ENCODE measurements around the gene HOXA4.

The HOXA4 gene

GRCh38 chr7:27079234-27079975 is 51.2 kb downstream of the HOXA4 start:
- Histone ChIP-seq H3K27ac (ENCODE audit: low read depth, low read length) (no peak overlapping the region), H3K27me3 (ENCODE audit: low read length) (no peaks in the 10 kb centered on the region), H3K9me3 (ENCODE audit: insufficient read depth, low read length) (no peaks in the 10 kb centered on the region), H3K36me3 (ENCODE audit: low read length) (no peaks in the 10 kb centered on the region), H3K9me2 (replicated peaks; ENCODE audit: insufficient read depth, low read length) (no peaks in the 10 kb centered on the region), H4K20me1 (ENCODE audit: low read depth, low read length) (no peaks in the 10 kb centered on the region), H3K4me3 (ENCODE audit: insufficient read depth, low read length, poor library complexity, severe bottlenecking) (no peak overlapping the region), H3K9ac (ENCODE audit: low read length) (no peak overlapping the region), H3F3A (ENCODE audit: insufficient read depth) (no peaks in the 10 kb centered on the region), H3K4me2 (ENCODE audit: low read depth, low read length, poor library complexity, severe bottlenecking) (no peak overlapping the region), H3K79me2 (ENCODE audit: insufficient read depth, low read length) (no peaks in the 10 kb centered on the region), H2AFZ (ENCODE audit: low read depth, low read length, severe bottlenecking) (no peak overlapping the region)
- TF ChIP-seq EZH2phosphoT487 (conservative IDR thresholded peaks at IDR 0.05; ENCODE audit: low read length) (no peak), CTCF (IDR thresholded peaks at IDR 0.05; ENCODE audit: insufficient read depth, low read length, poor library complexity, severe bottlenecking) (no peak)

- no peaks in the 10 kb centered on the region for H4K20me1 ChIP-seq (ENCODE audit: low read depth, low read length)
- H3K27me3 ChIP-seq (ENCODE audit: low read length), result no peaks in the 10 kb centered on the region
- no peaks in the 10 kb centered on the region for H3K9me2 ChIP-seq (replicated peaks; ENCODE audit: insufficient read depth, low read length)
- no peak overlapping the region for H3K4me2 ChIP-seq (ENCODE audit: low read depth, low read length, poor library complexity, severe bottlenecking)
- H2AFZ ChIP-seq (ENCODE audit: low read depth, low read length, severe bottlenecking), result no peak overlapping the region
- no peaks in the 10 kb centered on the region for H3K9me3 ChIP-seq (ENCODE audit: insufficient read depth, low read length)
- no peaks in the 10 kb centered on the region for H3F3A ChIP-seq (ENCODE audit: insufficient read depth)
- no peak overlapping the region for H3K9ac ChIP-seq (ENCODE audit: low read length)
- H3K36me3 ChIP-seq (ENCODE audit: low read length), result no peaks in the 10 kb centered on the region
- H3K4me3 ChIP-seq (ENCODE audit: insufficient read depth, low read length, poor library complexity, severe bottlenecking), result no peak overlapping the region
- no peaks in the 10 kb centered on the region for H3K79me2 ChIP-seq (ENCODE audit: insufficient read depth, low read length)
- no peak overlapping the region for H3K27ac ChIP-seq (ENCODE audit: low read depth, low read length)
- TF ChIP-seq CTCF (IDR thresholded peaks at IDR 0.05; ENCODE audit: insufficient read depth, low read length, poor library complexity, severe bottlenecking) (no peak), EZH2phosphoT487 (conservative IDR thresholded peaks at IDR 0.05; ENCODE audit: low read length) (no peak)
Measured at GRCh38 chr7:27078616-27079233, 51.8 kb downstream of the HOXA4 start.

Measured in SU-DHL-6 (cell line).